Left lung (tissue), 10 donors: ENCODE data around the gene CPLANE2. TPM values are rescaled to one million over a fixed set of nuclear protein-coding genes. Genes with fewer than 3 reads are reported as not detected.
"Not testable (repeated sequence)": the region's sequence is repeated elsewhere in the genome, so short reads cannot be mapped to it uniquely, and the experiment has no call there.

Source experiments
- ATAC-seq: fragments of 200-7000 bp; cut with Tn5 transposase; one replicate; pipeline ENCODE4 v1.9.1; 2020; ENCODE audit warnings: moderate library complexity
- DNase-seq, 4 donors: peaks; one replicate each; pipeline ENCODE4 v3.0.0-alpha.2; 2013 to 2020
- H3K27ac ChIP-seq, 2 donors: fragments of 200-600 bp; sonication (generic) in 1 of 2; one replicate each; pipeline versions ENCODE4 v1.5.0 to v1.8.0; 2020 to 2021
- H3K27me3 ChIP-seq, 2 donors: fragments of 200-600 bp; sonication (generic) in 1 of 2; one replicate each; pipeline versions ENCODE4 v1.5.0 to v1.8.0; 2020 to 2021
- H3K36me3 ChIP-seq, 2 donors: fragments of 200-600 bp; sonication (generic) in 1 of 2; one replicate each; pipeline versions ENCODE4 v1.5.0 to v1.8.0; 2020 to 2021
- H3K4me1 ChIP-seq, 2 donors: fragments of 200-600 bp; one replicate each; pipeline ENCODE4 v1.8.0; 2021
- H3K4me3 ChIP-seq, 2 donors: fragments of 200-600 bp; sonication (generic) in 1 of 2; one replicate each; pipeline versions ENCODE4 v1.5.0 to v1.8.0; 2020 to 2021; ENCODE audit warnings: mild to moderate bottlenecking in 1 of 2
- H3K9me3 ChIP-seq, 2 donors: fragments of 200-600 bp; sonication (generic) in 1 of 2; one replicate each; pipeline versions ENCODE4 v1.5.0 to v1.8.0; 2020 to 2021
- CTCF ChIP-seq, 2 donors: fragments of 200-600 bp; sonication (generic) in 1 of 2; IDR thresholded peaks; one replicate each; pipeline versions ENCODE4 v1.5.0 to v1.8.0; 2021; ENCODE audit warnings: antibody characterized with exemption in 2 of 2
- intact Hi-C, 2 donors: fragments of 100-400 bp; cut with DNase I; formaldehyde crosslinking; loops; one replicate each; pipeline versions ENCODE4 v1.11.2 to v1.14.2; 2022
- polyA plus RNA-seq, 6 donors: library from polyadenylated mRNA; unstranded; fragments of 120-200 nt; gene quantifications; one replicate each; pipeline ENCODE4 v1.2.1, GENCODE V29; 2013; ENCODE audit not compliant: insufficient read length in 6 of 6
- total RNA-seq, 2 donors: library from RNA; stranded (reverse); fragmentation: NEBNext Ultra II Directional; extraction: Animal tissue kit (Norgen Biotek cat#: 25700); gene quantifications; one replicate each; pipeline ENCODE4 v1.2.1, GENCODE V29; 2021
- donor health status: DM: no; HTN: yes; CAD: no.
- donor health status: DM: no; HTN: no; CAD: no.

The CPLANE2 gene
- total and polyA plus RNA-seq, 8 donors = 3.9 to 8.9 (median 5.3) TPM

- H3K27me3 ChIP-seq = no peaks in the 10 kb centered on the region
- peaks cover 0 to 51% of the 10 kb centered on the region in 2 donors for H3K36me3 ChIP-seq
- no peaks in the 10 kb centered on the region for H3K9me3 ChIP-seq
- ATAC-seq (peak; percentile 46), DNase-seq (peak in 2 of 4 donors; percentile 73 to 90)
- peak overlapping the region; percentile 38 to 53 for H3K27ac ChIP-seq
- H3K4me1 ChIP-seq = peaks cover 17 to 31% of the 10 kb centered on the region in 2 donors
- intact Hi-C loops = no loop called here
- H3K4me3 ChIP-seq = no peak overlapping the region
- TF ChIP-seq CTCF (IDR thresholded peaks at IDR 0.05) = no peak
These were observed 12.7 kb upstream of the CPLANE2 start for GRCh38 chr1:16249596-16250241.

GRCh38 chr1:16248603-16249516 is 11.9 kb upstream of the CPLANE2 start:
- Histone ChIP-seq H3K4me1 (peaks cover 17 to 34% of the 10 kb centered on the region in 2 donors), H3K4me3 (no peak overlapping the region), H3K9me3 (no peaks in the 10 kb centered on the region), H3K36me3 (peaks cover 0 to 45% of the 10 kb centered on the region in 2 donors), H3K27me3 (no peaks in the 10 kb centered on the region), H3K27ac (peak overlapping the region; percentile 48 to 53)
- DNase-seq (peak in 2 of 4 donors; percentile 76 to 86), ATAC-seq (peak; percentile 64)
- intact Hi-C loops = no loop called here
- TF ChIP-seq CTCF (IDR thresholded peaks at IDR 0.05) = no peak

- Histone ChIP-seq H3K4me1 (peaks cover 17 to 34% of the 10 kb centered on the region in 2 donors), H3K36me3 (peaks cover 0 to 38% of the 10 kb centered on the region in 2 donors), H3K27ac (peak overlapping the region; percentile 48 to 53), H3K4me3 (no peak overlapping the region), H3K27me3 (no peaks in the 10 kb centered on the region), H3K9me3 (no peaks in the 10 kb centered on the region)
- no peak for DNase-seq
- no peak for TF ChIP-seq CTCF (IDR thresholded peaks at IDR 0.05)
- intact Hi-C loops = no loop called here
- no peak for ATAC-seq
These were observed 11.0 kb upstream of the CPLANE2 start for GRCh38 chr1:16248007-16248436.

- H3K27me3 ChIP-seq = no peaks in the 10 kb centered on the region
- peaks cover 0 to 32% of the 10 kb centered on the region in 2 donors for H3K36me3 ChIP-seq
- peaks cover 17 to 34% of the 10 kb centered on the region in 2 donors for H3K4me1 ChIP-seq
- DNase-seq = no peak
- H3K27ac ChIP-seq = no peak overlapping the region
- H3K9me3 ChIP-seq = no peaks in the 10 kb centered on the region
- intact Hi-C loops = no loop called here
- no peak overlapping the region for H3K4me3 ChIP-seq
- no peak for ATAC-seq
- no peak for TF ChIP-seq CTCF (IDR thresholded peaks at IDR 0.05)
These were observed 10.5 kb upstream of the CPLANE2 start for GRCh38 chr1:16247441-16247840.

- H3K27ac ChIP-seq = no peak overlapping the region
- intact Hi-C loops = no loop called here
- no peak for ATAC-seq
- TF ChIP-seq CTCF (IDR thresholded peaks at IDR 0.05) = no peak
- H3K9me3 ChIP-seq = no peaks in the 10 kb centered on the region
- H3K4me1 ChIP-seq = peaks cover 17 to 34% of the 10 kb centered on the region in 2 donors
- peaks cover 0 to 27% of the 10 kb centered on the region in 2 donors for H3K36me3 ChIP-seq
- no peak for DNase-seq
- H3K4me3 ChIP-seq = no peak overlapping the region
- H3K27me3 ChIP-seq = no peaks in the 10 kb centered on the region
These were observed 10.0 kb upstream of the CPLANE2 start for GRCh38 chr1:16246961-16247360.

- H3K4me3 ChIP-seq, ATAC-seq, intact Hi-C loops, H3K27ac ChIP-seq, DNase-seq, H3K9me3 ChIP-seq, H3K27me3 ChIP-seq: not testable (repeated sequence)
- Histone ChIP-seq H3K36me3 (peaks cover 0 to 20% of the 10 kb centered on the region in 2 donors), H3K4me1 (peaks cover 17 to 34% of the 10 kb centered on the region in 2 donors)
These were observed 9.3 kb upstream of the CPLANE2 start for GRCh38 chr1:16246239-16246638.
